Neural progenitor cell (in vitro differentiated cells): Measurements from ENCODE around the gene DNER.

Source experiments
- CTCF ChIP-seq: fragments of 200-600 bp; sonication (generic); IDR thresholded peaks from 2 replicates; pipeline ENCODE4 v1.5.1; 2017; ENCODE audit warnings: antibody characterized with exemption, mild to moderate bottlenecking
- EZH2 ChIP-seq: fragments of 200-600 bp; sonication (generic); IDR thresholded peaks from 2 replicates; pipeline ENCODE4 v1.6.1; 2017; ENCODE audit warnings: antibody characterized with exemption, mild to moderate bottlenecking, moderate library complexity
- EZH2phosphoT487 ChIP-seq: fragments of 200-600 bp; sonication (generic); IDR thresholded peaks from 2 replicates; pipeline ENCODE4 v1.6.1; 2017; ENCODE audit warnings: antibody characterized with exemption

- TF ChIP-seq CTCF (no peak), EZH2 (no peak), EZH2phosphoT487 (no peak)
Observed at GRCh38 chr2:229363185-229363814, 351.1 kb downstream of the DNER start.
